HG02885 (cell line): ENCODE measurements around the gene NEAT1.

Experiments used
- ATAC-seq: cut with Tn5 transposase; IDR thresholded peaks from one replicate; pipeline ENCODE4 v1.9.1; 2021; ENCODE audit warnings: mild to moderate bottlenecking; ENCODE audit not compliant: unreplicated experiment, poor library complexity

The NEAT1 gene

GRCh38 chr11:65420979-65421793 lies 1.4 kb upstream of the NEAT1 start:
- no peak for ATAC-seq

- peak; percentile 36 for ATAC-seq
Measured at GRCh38 chr11:65421794-65422632, 585 bp upstream of the NEAT1 start.

- ATAC-seq, result no peak
Measured at GRCh38 chr11:65423516-65424204, 1.1 kb downstream of the NEAT1 start.

- ATAC-seq, result no peak
Measured at GRCh38 chr11:65424205-65425104, 1.9 kb downstream of the NEAT1 start.

GRCh38 chr11:65425105-65425970 lies 2.7 kb downstream of the NEAT1 start:
- no peak for ATAC-seq

- no peak for ATAC-seq
Measured at GRCh38 chr11:65425971-65426838, 3.6 kb downstream of the NEAT1 start.

GRCh38 chr11:65426839-65427690 lies 4.5 kb downstream of the NEAT1 start:
- ATAC-seq, result no peak

GRCh38 chr11:65427691-65428577 lies 5.3 kb downstream of the NEAT1 start:
- no peak for ATAC-seq

- no peak for ATAC-seq
Measured at GRCh38 chr11:65428578-65429067, 6.0 kb downstream of the NEAT1 start.

GRCh38 chr11:65429068-65429681 lies 6.6 kb downstream of the NEAT1 start:
- no peak for ATAC-seq

GRCh38 chr11:65429724-65430405 lies 7.3 kb downstream of the NEAT1 start:
- ATAC-seq, result no peak

GRCh38 chr11:65430406-65431217 lies 8.0 kb downstream of the NEAT1 start:
- ATAC-seq, result no peak

GRCh38 chr11:65431451-65432099 lies 9.0 kb downstream of the NEAT1 start:
- ATAC-seq, result peak; percentile 31
